GM19395 (cell line): ENCODE results near the gene SCN1B.
A peak's percentile ranks its signal among the peaks of the same experiment; 100 is the strongest.
"Not testable (repeated sequence)": the region's sequence is repeated elsewhere in the genome, so short reads cannot be mapped to it uniquely, and the experiment has no call there.

Experiments used
- ATAC-seq: cut with Tn5 transposase; IDR thresholded peaks from one replicate; pipeline ENCODE4 v1.9.1; 2021; ENCODE audit warnings: mild to moderate bottlenecking, moderate library complexity; ENCODE audit not compliant: unreplicated experiment

Gene SCN1B

DNA sequence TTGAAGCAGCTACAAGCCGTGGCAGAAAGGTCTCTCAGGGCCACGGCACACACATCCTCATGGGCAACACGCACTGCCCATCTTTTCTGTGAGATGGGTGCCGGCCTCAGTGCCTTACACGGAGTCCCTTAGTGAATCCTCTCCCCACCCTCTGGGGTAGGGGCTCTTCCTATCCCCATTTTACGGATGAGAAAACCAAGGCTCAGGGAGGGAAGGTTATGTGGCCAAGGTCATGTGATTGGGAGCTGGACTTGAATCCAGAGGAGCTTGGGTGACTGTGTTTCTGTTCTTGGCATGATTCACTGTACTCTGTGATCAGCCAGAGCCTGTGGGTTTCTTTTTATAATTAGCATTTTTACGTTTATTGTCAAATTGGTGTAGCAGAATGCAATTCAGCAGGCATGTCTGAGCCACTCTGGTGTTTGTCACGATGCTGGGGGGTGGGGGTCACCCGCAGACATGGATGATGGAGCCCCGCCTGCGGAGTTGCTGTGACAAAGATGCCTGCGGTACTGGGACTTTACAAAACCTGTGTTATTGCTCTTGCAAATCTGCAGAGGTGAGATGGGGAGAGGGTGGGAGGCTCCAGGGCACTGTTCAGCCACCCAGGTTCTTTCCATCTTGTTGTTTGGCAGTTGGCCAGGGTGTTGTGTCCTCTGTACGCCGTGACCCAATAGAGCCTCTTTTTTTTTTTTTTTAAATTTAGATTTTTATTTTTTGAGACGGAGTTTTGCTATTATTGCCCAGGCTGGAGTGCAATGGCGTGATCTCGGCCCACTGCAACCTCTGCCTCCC is 4.5 kb downstream of the SCN1B start:
- no peak for ATAC-seq

GRCh38 chr19:35037716-35038622 is 7.7 kb downstream of the SCN1B start:
- peak; percentile 58 for ATAC-seq

- no peak for ATAC-seq
Observed at GRCh38 chr19:35038623-35039512, 8.6 kb downstream of the SCN1B start.

- ATAC-seq, result no peak
Observed at GRCh38 chr19:35039881-35040825, 9.9 kb downstream of the SCN1B start.

GRCh38 chr19:35040826-35041547 is 10.7 kb downstream of the SCN1B start:
- no peak for ATAC-seq

GRCh38 chr19:35041548-35042055 is 11.3 kb downstream of the SCN1B start, which contains the start of gene HPN:
HPN (plus strand) TSS chr19:35041721; CDS start chr19:35042507, 786 bp downstream.
- ATAC-seq, result no peak

DNA sequence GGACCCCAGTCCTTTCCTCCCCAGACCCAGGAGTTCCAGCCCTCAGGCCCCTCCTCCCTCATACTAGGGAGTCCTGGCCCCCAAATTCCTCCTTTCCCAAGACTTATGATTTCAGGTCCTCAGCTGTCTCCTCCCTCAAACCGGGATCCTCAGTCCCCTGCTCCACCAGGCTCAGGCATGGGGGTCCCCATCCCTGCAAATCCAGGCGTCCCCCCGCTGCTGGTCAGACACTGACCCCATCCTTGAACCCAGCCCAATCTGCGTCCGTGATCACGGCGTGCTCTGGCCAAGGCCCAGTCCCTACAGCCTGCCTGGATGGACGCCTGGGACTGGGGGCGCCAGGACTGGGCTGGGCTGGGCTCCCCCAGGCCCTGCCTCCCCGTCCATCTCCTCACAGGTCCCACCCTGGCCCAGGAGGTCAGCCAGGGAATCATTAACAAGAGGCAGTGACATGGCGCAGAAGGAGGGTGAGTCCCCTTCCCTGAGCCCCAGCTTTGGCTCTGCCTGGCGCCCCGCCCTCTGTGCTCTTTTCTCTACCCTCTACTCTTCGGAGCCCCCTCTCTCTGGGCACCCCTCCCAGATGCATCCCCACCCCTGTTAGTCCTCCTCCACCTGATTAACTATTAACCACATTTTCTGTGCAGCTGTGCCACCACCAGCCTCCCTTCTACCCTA is 11.9 kb downstream of the SCN1B start:
- ATAC-seq, result no peak

DNA sequence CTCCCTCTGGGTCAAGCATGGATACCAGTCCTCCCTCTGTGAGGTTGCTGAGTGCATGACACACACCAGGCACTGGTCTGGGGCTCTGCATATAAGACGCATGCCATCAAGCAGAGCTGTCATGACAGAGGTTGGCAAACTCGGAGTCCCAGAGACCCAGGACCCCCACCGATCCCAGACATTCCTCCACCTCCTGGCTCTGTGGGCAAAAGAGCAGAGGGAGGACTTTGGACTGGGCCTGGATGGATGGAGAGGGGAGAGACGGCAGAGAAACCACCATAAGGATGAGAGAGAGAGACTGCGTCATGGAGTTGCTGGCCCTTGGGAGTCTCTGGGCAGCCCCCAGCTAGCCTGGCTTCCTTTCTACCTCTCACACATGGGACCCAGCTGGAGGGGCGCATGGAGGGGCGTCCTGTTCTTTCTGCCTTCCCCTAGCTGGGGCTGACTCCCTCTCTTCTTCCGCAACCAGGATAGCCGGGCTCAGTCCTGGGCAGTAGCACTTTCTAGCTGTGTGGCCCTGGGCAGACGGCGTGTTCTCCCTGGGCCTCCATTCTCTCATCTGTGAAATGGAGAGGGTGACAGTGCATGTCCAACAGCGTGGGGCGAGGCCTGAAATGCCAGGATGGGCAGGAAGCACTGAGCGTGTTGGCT is 12.8 kb downstream of the SCN1B start:
- ATAC-seq, result no peak

DNA sequence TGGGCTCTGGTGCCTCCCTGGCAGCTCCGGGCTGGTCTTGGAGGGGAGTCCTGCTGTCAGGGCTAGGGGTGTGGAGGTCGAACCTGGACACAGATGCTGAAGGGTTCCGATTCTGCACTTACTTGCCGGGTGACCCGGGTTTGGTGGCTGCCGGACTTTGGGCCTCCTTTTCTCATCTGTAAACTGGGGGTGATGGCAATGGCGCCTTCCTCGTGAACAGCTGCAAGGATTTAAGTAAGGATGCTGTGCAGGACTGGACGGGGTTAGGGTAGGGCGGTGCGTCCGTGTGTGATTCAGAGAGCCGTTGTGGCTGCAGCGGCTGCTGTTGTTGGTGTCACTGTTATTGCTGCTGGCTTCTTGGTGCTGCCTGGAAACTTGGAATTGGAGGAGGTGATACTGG is 13.6 kb downstream of the SCN1B start:
- ATAC-seq, result no peak

- ATAC-seq, result no peak
Observed at GRCh38 chr19:35044317-35045117, 14.2 kb downstream of the SCN1B start.

DNA sequence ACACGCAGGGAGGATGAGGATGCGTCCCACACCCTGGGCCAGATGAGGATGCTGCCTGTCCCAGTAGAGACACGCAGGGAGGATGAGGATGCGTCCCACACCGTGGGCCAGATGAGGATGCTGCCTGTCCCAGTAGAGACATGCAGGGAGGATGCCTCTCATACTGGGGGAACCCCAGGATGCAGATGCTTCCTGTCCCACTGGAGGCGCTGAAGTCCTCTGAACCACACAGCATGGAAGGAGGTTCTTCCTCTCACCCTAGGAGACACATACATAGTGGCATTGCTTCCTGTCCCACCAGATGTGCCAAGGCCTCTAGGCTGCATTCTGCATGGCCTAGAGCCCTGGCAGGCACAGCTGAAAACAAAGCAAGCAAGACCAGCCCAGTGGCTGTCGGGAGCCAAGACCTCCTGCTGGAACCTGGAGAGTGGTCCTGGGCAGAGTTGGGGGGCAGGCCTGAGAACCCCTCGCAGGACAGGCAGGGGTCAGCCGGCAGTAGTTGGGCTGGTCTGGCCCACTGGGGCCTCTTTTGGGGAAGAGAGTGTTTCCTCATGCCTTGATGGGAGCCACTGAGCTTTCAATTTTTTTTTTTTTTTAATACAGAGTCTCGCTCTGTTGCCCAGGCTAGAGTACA is 15.5 kb downstream of the SCN1B start:
- no peak for ATAC-seq

DNA sequence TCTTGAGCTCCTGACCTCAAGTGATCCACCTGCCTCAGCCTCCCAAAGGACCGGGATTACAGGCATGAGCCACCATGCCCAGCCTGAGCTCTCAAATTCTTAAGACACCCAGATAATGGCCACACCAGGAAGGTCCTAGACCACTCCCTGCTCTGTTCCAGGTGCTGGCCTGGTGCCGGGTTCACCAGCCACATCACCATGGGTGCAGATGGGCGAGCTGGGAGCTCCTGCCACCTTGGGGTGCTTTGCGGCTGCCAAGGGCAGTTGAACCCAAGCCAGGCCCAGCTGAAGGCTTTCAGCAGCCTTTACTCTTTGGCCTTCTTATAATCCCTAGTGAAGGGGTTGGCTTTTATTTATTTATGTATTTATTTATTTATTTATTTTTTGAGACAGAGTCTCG is 16.2 kb downstream of the SCN1B start:
- no peak for ATAC-seq

GRCh38 chr19:35048911-35049411 is 18.7 kb downstream of the SCN1B start:
- ATAC-seq, result no peak

DNA sequence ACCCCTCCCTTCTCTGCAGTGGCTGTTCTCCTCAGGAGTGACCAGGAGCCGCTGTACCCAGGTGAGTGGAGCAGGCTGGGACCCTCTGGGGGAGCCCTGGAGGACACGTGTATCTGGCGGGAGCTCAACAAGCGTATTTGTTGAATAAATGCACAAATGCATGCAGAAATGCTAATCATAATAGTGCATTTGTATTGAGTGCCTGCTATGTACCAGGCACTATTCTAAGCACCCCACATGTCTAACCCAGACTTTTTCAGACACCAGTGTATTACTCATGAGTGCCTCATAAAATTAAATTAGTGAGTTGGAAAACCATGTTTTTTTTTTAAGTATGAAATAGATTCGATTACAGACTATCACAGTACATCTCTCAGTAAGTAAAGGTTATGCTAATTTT is 19.2 kb downstream of the SCN1B start:
- ATAC-seq, result no peak

GRCh38 chr19:35050662-35051061 is 20.4 kb downstream of the SCN1B start:
- not testable (repeated sequence) for ATAC-seq

- not testable (repeated sequence) for ATAC-seq
Observed at GRCh38 chr19:35051268-35051667, 21.0 kb downstream of the SCN1B start.
